Measurements from ENCODE around the gene ZNF639.
A peak's percentile ranks its signal among the peaks of the same experiment; 100 is the strongest.

ZNF639 gene

GRCh38 chr3:179308001-179308400 lies 14.8 kb upstream of the ZNF639 start:
- no peak for TF ChIP-seq CTCF (IDR thresholded peaks at IDR 0.05; ENCODE audit: insufficient read depth, low read length, missing control alignments)
- POLR2A ChIA-PET, result no interaction called here
- H3K4me3 ChIP-seq (ENCODE audit: low read depth, low read length), result no peak overlapping the region
- CTCF ChIA-PET, result interaction anchor here (1.0 to 3.0 kb wide), 4 partner anchors 161 to 292 kb away, joined by 4 to 10 read pairs (median 4); no protein-coding TSS in a partner anchor
- DNase-seq (ENCODE audit: low read depth, low spot score), result no peak

- POLR2A ChIA-PET, result no interaction called here
- H3K4me3 ChIP-seq (ENCODE audit: low read depth, low read length), result no peak overlapping the region
- no peak for TF ChIP-seq CTCF (IDR thresholded peaks at IDR 0.05; ENCODE audit: insufficient read depth, low read length, missing control alignments)
- CTCF ChIA-PET, result interaction anchor here (1.4 to 1.9 kb wide), 3 partner anchors 12 to 241 kb away, joined by 4 to 7 read pairs (median 6); no protein-coding TSS in a partner anchor
- DNase-seq (ENCODE audit: low read depth, low spot score), result no peak
These were observed 13.4 kb upstream of the ZNF639 start for GRCh38 chr3:179309225-179310078.

- TF ChIP-seq CTCF (IDR thresholded peaks at IDR 0.05; ENCODE audit: insufficient read depth, low read length, missing control alignments), result no peak
- DNase-seq (ENCODE audit: low read depth, low spot score), result no peak
- CTCF ChIA-PET, result interaction anchor here (1.9 to 11.2 kb wide), 4 partner anchors 171 to 303 kb away, joined by 5 to 347 read pairs (median 73); partner anchors contain the start of gene ZMAT3
- POLR2A ChIA-PET, result no interaction called here
- H3K4me3 ChIP-seq (ENCODE audit: low read depth, low read length), result no peak overlapping the region
These were observed 4.0 kb upstream of the ZNF639 start for GRCh38 chr3:179318876-179319275.

- peak overlapping the region; percentile 86 for H3K4me3 ChIP-seq (ENCODE audit: low read depth, low read length)
- POLR2A ChIA-PET, result interaction anchor here (0.6 to 1.4 kb wide), 2 partner anchors 136 to 285 kb away, joined by 3 read pairs; no protein-coding TSS in a partner anchor
- DNase-seq (ENCODE audit: low read depth, low spot score), result no peak
- CTCF ChIA-PET, result interaction anchor here (0.6 to 11.2 kb wide), 49 partner anchors 9 to 886 kb away, joined by 3 to 347 read pairs (median 6); partner anchors contain the start of genes ACTL6A, MFN1, MRPL47 and NDUFB5
- TF ChIP-seq CTCF (IDR thresholded peaks at IDR 0.05; ENCODE audit: insufficient read depth, low read length, missing control alignments), result peak; percentile 40
These were observed 1.1 kb upstream of the ZNF639 start for GRCh38 chr3:179321668-179322285.

GRCh38 chr3:179323197-179324110 lies 623 bp downstream of the ZNF639 start:
- DNase-seq (ENCODE audit: low read depth, low spot score), result no peak
- H3K4me3 ChIP-seq (ENCODE audit: low read depth, low read length), result peak overlapping the region; percentile 86
- ChIA-PET CTCF (interaction anchor here (0.9 to 2.6 kb wide), 10 partner anchors 8 to 308 kb away, joined by 3 to 14 read pairs (median 5); no protein-coding TSS in a partner anchor), POLR2A (interaction anchor here (0.6 to 1.8 kb wide), 6 partner anchors 23 to 287 kb away, joined by 3 to 6 read pairs (median 3); partner anchors contain the start of genes ACTL6A, MFN1 and ZMAT3)
- TF ChIP-seq CTCF (IDR thresholded peaks at IDR 0.05; ENCODE audit: insufficient read depth, low read length, missing control alignments), result no peak

Data from AG04449 (cell line).